GM12875 (cell line): ENCODE results near the gene TECTA.

Experiments
- H3K4me3 ChIP-seq: one replicate; pipeline ENCODE4 v1.5.1; 2011; ENCODE audit warnings: low read depth, low read length, control low read depth
- TF ChIP-seq, protein P1 (sequence below): IDR thresholded peaks from 2 replicates; pipeline ENCODE4 v1.5.1; 2011; ENCODE audit warnings: low read depth, mild to moderate bottlenecking, control low read depth, inconsistent platforms, low read length, moderate library complexity, borderline replicate concordance; ENCODE audit not compliant: insufficient read depth

Gene TECTA

DNA sequence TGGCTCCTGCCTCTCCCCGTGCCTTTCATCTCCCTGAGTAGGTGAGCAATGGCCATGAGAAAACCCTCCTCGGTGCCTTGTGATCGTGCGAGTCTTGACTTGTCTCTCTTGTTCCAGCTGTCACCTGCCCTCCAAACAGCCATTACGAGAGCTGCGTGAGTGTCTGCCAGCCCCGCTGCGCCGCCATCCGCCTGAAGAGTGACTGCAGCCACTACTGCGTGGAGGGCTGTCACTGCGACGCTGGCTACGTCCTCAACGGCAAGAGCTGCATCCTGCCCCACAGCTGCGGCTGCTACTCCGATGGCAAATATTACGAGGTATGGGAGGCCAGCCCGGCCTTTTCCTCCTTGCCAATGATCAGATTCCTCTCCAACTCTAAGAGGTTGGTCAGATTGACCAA is 51.7 kb downstream of the TECTA start:
- H3K4me3 ChIP-seq: no peak overlapping the region
- TF ChIP-seq, protein P1, sequence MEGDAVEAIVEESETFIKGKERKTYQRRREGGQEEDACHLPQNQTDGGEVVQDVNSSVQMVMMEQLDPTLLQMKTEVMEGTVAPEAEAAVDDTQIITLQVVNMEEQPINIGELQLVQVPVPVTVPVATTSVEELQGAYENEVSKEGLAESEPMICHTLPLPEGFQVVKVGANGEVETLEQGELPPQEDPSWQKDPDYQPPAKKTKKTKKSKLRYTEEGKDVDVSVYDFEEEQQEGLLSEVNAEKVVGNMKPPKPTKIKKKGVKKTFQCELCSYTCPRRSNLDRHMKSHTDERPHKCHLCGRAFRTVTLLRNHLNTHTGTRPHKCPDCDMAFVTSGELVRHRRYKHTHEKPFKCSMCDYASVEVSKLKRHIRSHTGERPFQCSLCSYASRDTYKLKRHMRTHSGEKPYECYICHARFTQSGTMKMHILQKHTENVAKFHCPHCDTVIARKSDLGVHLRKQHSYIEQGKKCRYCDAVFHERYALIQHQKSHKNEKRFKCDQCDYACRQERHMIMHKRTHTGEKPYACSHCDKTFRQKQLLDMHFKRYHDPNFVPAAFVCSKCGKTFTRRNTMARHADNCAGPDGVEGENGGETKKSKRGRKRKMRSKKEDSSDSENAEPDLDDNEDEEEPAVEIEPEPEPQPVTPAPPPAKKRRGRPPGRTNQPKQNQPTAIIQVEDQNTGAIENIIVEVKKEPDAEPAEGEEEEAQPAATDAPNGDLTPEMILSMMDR: no peak

DNA sequence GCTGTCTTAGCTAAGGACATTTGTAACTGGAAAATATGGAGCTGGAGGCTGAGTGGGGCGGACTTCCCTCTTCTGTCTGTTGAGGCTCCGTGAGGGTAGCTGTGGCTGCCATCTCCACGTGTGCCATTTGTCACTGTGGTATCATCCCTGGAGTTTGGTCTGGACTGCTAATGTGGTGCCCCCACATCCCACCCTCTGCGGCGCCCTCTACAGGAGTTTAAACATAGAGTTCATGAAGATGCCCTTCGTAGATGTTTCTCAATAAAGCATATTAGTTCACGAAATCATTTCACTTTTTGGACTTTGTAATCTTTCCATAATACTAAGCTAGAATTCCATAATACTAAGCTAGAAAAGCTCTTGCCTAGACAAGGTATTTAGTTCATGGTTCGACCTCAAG is 52.4 kb downstream of the TECTA start:
- TF ChIP-seq, protein P1: 0 out of 2 replicates have a peak, but pooled peaks have one; percentile 14

DNA sequence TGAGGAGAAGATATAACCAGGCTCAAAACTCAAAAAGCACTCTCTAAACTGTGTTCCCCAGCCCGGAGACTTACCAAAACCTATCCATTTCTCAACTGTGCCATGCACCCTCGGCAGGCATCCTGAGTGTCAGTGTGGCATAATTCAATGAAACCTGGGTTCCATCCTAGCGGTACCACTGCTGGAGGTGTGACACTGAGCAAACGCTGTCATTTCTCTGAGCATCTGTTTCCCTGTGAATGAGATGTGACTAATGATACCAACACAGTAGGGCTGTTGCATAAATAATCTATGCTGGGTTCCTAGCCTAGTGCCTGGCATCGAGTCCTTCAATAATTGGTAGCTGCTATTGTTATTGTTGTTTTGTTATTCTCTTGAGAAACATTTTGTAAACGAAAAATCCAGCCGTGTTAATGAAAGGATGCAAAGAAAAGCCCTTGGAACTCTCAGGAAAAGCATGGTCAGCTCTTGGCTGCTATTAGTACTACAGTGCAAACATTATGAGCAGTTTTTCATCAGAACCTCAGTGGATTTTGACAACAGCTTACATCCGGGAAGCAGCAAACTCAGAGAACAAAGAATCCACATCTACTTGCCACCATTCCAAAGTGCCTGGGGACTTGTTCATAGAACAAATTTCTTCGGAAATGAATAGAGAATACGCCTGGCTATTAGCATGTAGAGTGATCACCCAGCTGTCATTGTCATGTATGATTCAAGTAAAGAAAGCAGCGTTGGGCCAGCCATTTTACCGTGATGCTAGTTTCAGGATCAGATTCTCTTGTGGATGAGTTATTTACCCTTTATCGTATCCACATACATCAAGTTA is 53.7 kb downstream of the TECTA start:
- H3K4me3 ChIP-seq: no peak overlapping the region
- TF ChIP-seq, protein P1: no peak

More for the DNA sequence above, 52.4 kb downstream of the TECTA start:
- H3K4me3 ChIP-seq: no peak overlapping the region

DNA sequence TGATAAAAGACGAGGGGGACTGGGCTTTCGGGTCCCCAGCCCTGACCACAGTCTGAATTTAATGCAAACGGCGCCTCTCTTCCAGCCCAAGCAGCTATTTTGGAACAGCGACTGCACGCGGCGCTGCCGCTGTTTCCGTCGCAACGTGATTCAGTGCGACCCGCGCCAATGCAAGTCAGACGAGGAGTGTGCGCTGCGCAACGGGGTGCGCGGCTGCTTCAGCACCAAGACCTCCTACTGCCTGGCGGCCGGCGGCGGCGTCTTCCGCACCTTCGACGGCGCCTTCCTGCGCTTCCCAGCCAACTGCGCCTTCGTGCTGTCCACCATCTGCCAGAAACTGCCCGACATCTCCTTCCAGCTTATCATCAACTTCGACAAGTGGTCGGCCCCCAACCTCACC is 56.7 kb downstream of the TECTA start:
- TF ChIP-seq, protein P1: no peak

DNA sequence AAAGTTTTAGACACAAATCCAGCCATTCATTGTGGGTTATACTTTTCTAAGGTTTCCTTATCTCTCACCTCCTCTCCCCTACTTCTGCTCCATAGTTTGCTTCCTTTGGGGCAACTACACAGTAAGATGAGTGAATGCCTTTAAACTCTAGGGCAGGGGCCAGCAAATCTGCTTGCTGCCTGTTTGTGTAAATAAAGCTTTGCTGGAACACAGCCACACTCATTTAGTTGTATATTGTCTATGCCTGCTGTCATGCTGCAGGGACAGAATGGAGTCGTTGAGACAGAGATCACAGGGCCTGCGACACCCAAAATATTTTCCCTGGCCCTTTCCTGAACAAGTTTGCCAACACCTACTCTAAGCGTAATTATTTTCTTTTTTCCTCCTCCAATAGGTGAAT is 58.7 kb downstream of the TECTA start:
- TF ChIP-seq, protein P1: no peak
- no peak overlapping the region for H3K4me3 ChIP-seq

More for the DNA sequence above, 56.7 kb downstream of the TECTA start:
- H3K4me3 ChIP-seq: no peak overlapping the region

DNA sequence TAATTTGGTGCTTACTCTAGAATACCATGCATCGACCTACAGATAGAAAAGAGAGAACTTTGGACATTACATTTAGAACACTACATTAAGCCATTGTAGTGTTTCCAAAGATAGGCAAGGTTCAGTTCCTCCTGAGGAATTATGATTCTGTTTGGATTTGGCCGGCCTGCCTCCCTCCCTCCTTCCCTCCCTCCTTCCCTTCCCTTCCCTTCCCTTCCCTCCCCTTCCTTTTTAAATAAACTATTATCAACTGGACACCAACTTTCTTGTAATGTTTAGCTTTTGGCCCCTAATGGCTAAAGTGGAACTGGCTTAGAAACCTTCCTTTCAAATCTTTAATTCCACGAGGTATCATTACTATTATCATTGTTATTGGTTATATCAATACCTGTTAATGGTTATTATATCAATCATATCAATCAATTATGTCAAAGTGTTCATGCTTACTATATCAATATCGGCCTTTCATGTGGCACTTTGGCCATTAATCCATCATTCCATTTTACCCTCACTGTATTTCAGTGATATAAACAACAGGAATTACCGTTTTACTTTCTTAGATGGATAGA is 60.4 kb downstream of the TECTA start:
- TF ChIP-seq, protein P1: no peak
- no peak overlapping the region for H3K4me3 ChIP-seq
